HUDEP-2 (cell line): ENCODE measurements around the gene MAGI1.
"Not testable (repeated sequence)": the region's sequence is repeated elsewhere in the genome, so short reads cannot be mapped to it uniquely, and the experiment has no call there.

Experiments used
- DNase-seq, 76 experiments: peaks; one replicate each; lab custom pipeline; 2025; ENCODE audit not compliant: unreplicated experiment in 76 of 76; lab: John Stamatoyannopoulos, UW

Gene MAGI1

GRCh38 chr3:65584913-65585312 is 453.8 kb downstream of the MAGI1 start:
- no peak for DNase-seq

- peak in 14 of 76 experiments; percentile 6 to 45 (median 20) for DNase-seq
Observed at GRCh38 chr3:65584002-65584401, 454.7 kb downstream of the MAGI1 start.

- DNase-seq = no peak
Observed at GRCh38 chr3:65583188-65583587, 455.5 kb downstream of the MAGI1 start.

- no peak for DNase-seq
Observed at GRCh38 chr3:65582012-65582717, 456.6 kb downstream of the MAGI1 start.

- DNase-seq = no peak
Observed at GRCh38 chr3:65581313-65581712, 457.4 kb downstream of the MAGI1 start.

- no peak for DNase-seq
Observed at GRCh38 chr3:65578861-65579260, 459.9 kb downstream of the MAGI1 start.

- DNase-seq = no peak
Observed at GRCh38 chr3:65577843-65578430, 460.8 kb downstream of the MAGI1 start.

- no peak for DNase-seq
Observed at GRCh38 chr3:65576966-65577365, 461.8 kb downstream of the MAGI1 start.

- DNase-seq = peak in 3 of 76 experiments; percentile 19 to 35 (median 30)
Observed at GRCh38 chr3:65576228-65576627, 462.5 kb downstream of the MAGI1 start.

GRCh38 chr3:65575376-65575840 is 463.3 kb downstream of the MAGI1 start:
- DNase-seq = no peak

- peak in 3 of 76 experiments; percentile 8 to 20 (median 10) for DNase-seq
Observed at GRCh38 chr3:65573548-65574116, 465.1 kb downstream of the MAGI1 start.

GRCh38 chr3:65572175-65572777 is 466.4 kb downstream of the MAGI1 start:
- DNase-seq = peak in 1 of 76 experiments; percentile 11

GRCh38 chr3:65569845-65570405 is 468.8 kb downstream of the MAGI1 start:
- no peak for DNase-seq

GRCh38 chr3:65569129-65569528 is 469.6 kb downstream of the MAGI1 start:
- DNase-seq = no peak

- no peak for DNase-seq
Observed at GRCh38 chr3:65568497-65568896, 470.2 kb downstream of the MAGI1 start.

GRCh38 chr3:65565744-65566143 is 473.0 kb downstream of the MAGI1 start:
- DNase-seq = not testable (repeated sequence)

GRCh38 chr3:65564483-65564882 is 474.2 kb downstream of the MAGI1 start:
- no peak for DNase-seq

GRCh38 chr3:65563861-65564260 is 474.9 kb downstream of the MAGI1 start:
- DNase-seq = no peak

- no peak for DNase-seq
Observed at GRCh38 chr3:65562447-65562846, 476.3 kb downstream of the MAGI1 start.

GRCh38 chr3:65561617-65562016 is 477.1 kb downstream of the MAGI1 start:
- DNase-seq = no peak

GRCh38 chr3:65560901-65561300 is 477.8 kb downstream of the MAGI1 start:
- no peak for DNase-seq
